Aorta (tissue), 5 donors: ENCODE measurements around the gene EIF2D. TPM values are rescaled to one million over a fixed set of nuclear protein-coding genes. Genes with fewer than 3 reads are reported as not detected.

Experiments
- ATAC-seq: fragments of 200-7000 bp; cut with Tn5 transposase; one replicate; pipeline ENCODE4 v1.9.1; 2022; ENCODE audit warnings: moderate library complexity; ENCODE audit not compliant: low FRiP score
- DNase-seq, 2 donors: peaks; one replicate each; pipeline ENCODE4 v3.0.0-alpha.2; 2020
- H3K27ac ChIP-seq, 2 donors: one replicate each; pipeline ENCODE4 v1.5.1; 2013; ENCODE audit warnings: low read length in 2 of 2, mild to moderate bottlenecking in 2 of 2, moderate library complexity in 2 of 2, control low read depth in 1 of 2, inconsistent platforms in 1 of 2, low read depth in 1 of 2
- H3K27me3 ChIP-seq, 2 donors: one replicate each; pipeline ENCODE4 v1.6.1; 2013; ENCODE audit warnings: control low read depth in 1 of 2, low read length in 1 of 2, mild to moderate bottlenecking in 1 of 2, moderate library complexity in 1 of 2; ENCODE audit not compliant: insufficient read depth in 2 of 2, control insufficient read depth in 1 of 2
- H3K36me3 ChIP-seq, 2 donors: one replicate each; pipeline ENCODE4 v1.6.1; 2013; ENCODE audit warnings: control low read depth in 1 of 2, low read length in 1 of 2, mild to moderate bottlenecking in 1 of 2; ENCODE audit not compliant: insufficient read depth in 2 of 2, control insufficient read depth in 1 of 2
- H3K4me1 ChIP-seq, 2 donors: one replicate each; pipeline ENCODE4 v1.6.1; 2013; ENCODE audit warnings: low read length in 2 of 2, control low read depth in 1 of 2, mild to moderate bottlenecking in 1 of 2, moderate library complexity in 1 of 2; ENCODE audit not compliant: insufficient read depth in 2 of 2, control insufficient read depth in 1 of 2
- H3K4me3 ChIP-seq, 2 donors: one replicate each; pipeline ENCODE4 v1.5.1; 2013; ENCODE audit warnings: low read length in 2 of 2, control low read depth in 1 of 2, mild to moderate bottlenecking in 1 of 2
- H3K9me3 ChIP-seq: one replicate; pipeline ENCODE4 v1.6.1; 2013; ENCODE audit warnings: mild to moderate bottlenecking, low read length; ENCODE audit not compliant: control insufficient read depth
- WGBS, 2 donors: extraction: QIAGEN DNeasy Blood & Tissue Kit; methylation state at CpG; one replicate each; pipeline ENCODE4 v1.1.7; 2013; 5-methylcytosine and 5-hydroxymethylcytosine counted together
- intact Hi-C, 2 donors: fragments of 100-400 bp; cut with DNase I; formaldehyde crosslinking; loops; one replicate each; pipeline versions ENCODE4 v1.14.2 to v1.15.0; 2022
- polyA plus RNA-seq, 2 donors: library from polyadenylated mRNA; stranded (reverse); fragments of 200-250 nt; gene quantifications; one replicate each; pipeline ENCODE4 v1.2.3, GENCODE V29; 2013
- total RNA-seq, 2 donors: library from RNA; stranded (reverse); fragmentation: NEBNext Ultra II Directional; extraction: Animal tissue kit (Norgen Biotek cat#: 25700); gene quantifications; one replicate each; pipeline ENCODE4 v1.2.1, GENCODE V29; 2021
- donor health status: healthy with polysubstance abuse.
- donor health status: Bipolar disorder and iron deficiency.
- donor health status: DM: no; HTN: no; CAD: no.
- donor health status: DM: no; HTN: no; CAD: no.
- donor health status: DM: yes; HTN: yes; CAD: no.

The EIF2D gene
- total and polyA plus RNA-seq, 4 donors, result 26.2 to 48.3 (median 38.1) TPM

DNA sequence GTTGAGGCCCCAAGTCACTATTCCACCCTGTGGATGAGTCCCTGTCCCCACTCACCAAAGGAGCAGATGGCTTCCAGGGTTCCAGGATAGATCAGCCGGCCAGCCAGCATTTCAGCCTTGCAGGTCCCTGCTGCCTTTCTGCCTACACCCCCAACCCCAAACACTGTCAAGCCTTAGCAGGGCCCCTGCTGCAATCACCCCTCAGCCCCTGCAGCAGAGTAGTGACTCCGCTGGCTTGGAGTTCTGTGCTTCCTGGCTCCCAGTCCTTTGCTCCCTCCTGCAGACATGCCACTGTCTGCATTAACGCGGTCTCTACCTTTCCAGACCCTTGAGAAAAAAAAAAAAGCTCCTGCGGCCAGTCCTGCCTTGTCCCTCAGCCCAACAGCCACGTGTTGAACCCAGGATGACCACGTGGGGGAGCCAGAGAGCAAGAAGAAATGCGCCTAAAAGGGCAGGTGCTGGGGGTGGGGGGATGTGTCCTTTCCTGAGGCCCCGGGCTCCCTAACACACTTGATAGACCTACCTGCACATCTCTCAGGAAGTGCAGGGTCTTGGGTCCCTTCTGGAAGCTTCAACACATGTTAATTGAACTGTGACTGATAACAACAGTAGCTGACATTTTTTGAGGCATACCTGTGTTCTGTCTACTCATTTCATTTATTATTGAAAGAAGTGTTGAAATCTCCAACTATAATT lies 67.6 kb downstream of the EIF2D start:
- WGBS, 2 donors, result 12 to 17% methylated on average over 9 of the region's 9 CpGs
- no peaks in the 10 kb centered on the region for H3K27me3 ChIP-seq
- no peak overlapping the region for H3K27ac ChIP-seq
- no peak overlapping the region for H3K4me3 ChIP-seq
- no peaks in the 10 kb centered on the region for H3K4me1 ChIP-seq
- peak; percentile 72 for ATAC-seq
- DNase-seq, result peak; percentile 74 to 92
- H3K9me3 ChIP-seq, result no peaks in the 10 kb centered on the region
- intact Hi-C loops, result loop anchor here (2.0 to 5.0 kb wide), 4 partner anchors 37 to 52 kb away; partner anchors contain the start of gene RASSF5 (in 1 of the 2)
- no peaks in the 10 kb centered on the region for H3K36me3 ChIP-seq

Other genes starting within 250 kb of the EIF2D start
- 10 to 100 TPM in 1 of 2 donors, 1 to 10 TPM in 1; 5.9 to 10.3 TPM for gene IKBKE, start 142.0 kb downstream of the EIF2D start, total RNA-seq
- gene IKBKE, start 142.0 kb downstream of the EIF2D start, polyA plus RNA-seq, result 1 to 10 TPM; 4.3 to 4.5 TPM
- 10 to 100 TPM; 14.8 to 18.2 TPM for gene RASSF5, start 104.9 kb downstream of the EIF2D start, total RNA-seq
- gene RASSF5, start 104.9 kb downstream of the EIF2D start, polyA plus RNA-seq, result 1 to 10 TPM; 2.1 to 5.1 TPM
- gene DYRK3, start 23.1 kb upstream of the EIF2D start, total RNA-seq, result 10 to 100 TPM in 1 of 2 donors, 1 to 10 TPM in 1; 8.2 to 10.7 TPM
- gene DYRK3, start 23.1 kb upstream of the EIF2D start, polyA plus RNA-seq, result 1 to 10 TPM; 2.8 to 4.2 TPM
- 100 to 1,000 TPM in 1 of 2 donors, 10 to 100 TPM in 1; 81.3 to 117 TPM for gene MAPKAPK2, start 72.4 kb upstream of the EIF2D start, total RNA-seq
- 10 to 100 TPM; 40.2 to 54.1 TPM for gene MAPKAPK2, start 72.4 kb upstream of the EIF2D start, polyA plus RNA-seq
- gene IL19, start 158.3 kb upstream of the EIF2D start, total RNA-seq, result not detected
- not detected for gene IL19, start 158.3 kb upstream of the EIF2D start, polyA plus RNA-seq
- gene IL10, start 160.0 kb upstream of the EIF2D start, total RNA-seq, result 10 to 100 TPM in 1 of 2 donors, 1 to 10 TPM in 1; 2.7 to 12.6 TPM
- gene IL10, start 160.0 kb upstream of the EIF2D start, polyA plus RNA-seq, result 1 to 10 TPM; 3.0 to 4.3 TPM